NB4 (cell line): ENCODE measurements around the gene RAB20.

Experiments
- MYC ChIP-seq: IDR thresholded peaks from 2 replicates; pipeline ENCODE4 v1.6.1; 2011; ENCODE audit warnings: low read depth, low read length
- POLR2A ChIP-seq: IDR thresholded peaks from 2 replicates; pipeline ENCODE4 v1.6.1; 2011; ENCODE audit warnings: mild to moderate bottlenecking; ENCODE audit not compliant: insufficient read length; ENCODE audit errors: extremely low read depth
- TF ChIP-seq, protein P1 (sequence below): IDR thresholded peaks from one replicate; pipeline ENCODE4 v1.5.1; 2012; ENCODE audit warnings: low read depth, low read length
- TF ChIP-seq, protein P2 (sequence below): IDR thresholded peaks from 2 replicates; pipeline ENCODE4 v1.6.1; 2011; ENCODE audit warnings: low read depth, low read length

DNA sequence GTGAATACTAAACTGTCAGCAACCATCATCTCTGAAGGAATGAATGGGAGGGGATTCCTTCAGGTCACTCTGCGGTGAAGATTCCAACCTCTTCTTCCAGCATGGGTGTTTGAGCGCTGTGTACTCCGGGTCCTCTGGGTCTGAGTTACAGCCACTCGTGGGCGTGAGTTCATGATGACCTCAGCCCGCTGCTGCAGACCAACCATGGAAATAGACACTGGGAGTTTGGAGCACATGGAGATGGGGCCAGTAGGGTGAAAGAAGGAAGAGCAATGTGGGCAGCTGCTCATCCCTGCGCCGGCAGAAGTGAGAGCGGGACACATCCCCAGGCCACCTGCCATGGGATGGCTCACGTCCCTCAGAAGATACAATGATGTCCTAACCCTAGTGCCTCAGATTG lies 16.8 kb upstream of the RAB20 start:
- TF ChIP-seq, protein P1, sequence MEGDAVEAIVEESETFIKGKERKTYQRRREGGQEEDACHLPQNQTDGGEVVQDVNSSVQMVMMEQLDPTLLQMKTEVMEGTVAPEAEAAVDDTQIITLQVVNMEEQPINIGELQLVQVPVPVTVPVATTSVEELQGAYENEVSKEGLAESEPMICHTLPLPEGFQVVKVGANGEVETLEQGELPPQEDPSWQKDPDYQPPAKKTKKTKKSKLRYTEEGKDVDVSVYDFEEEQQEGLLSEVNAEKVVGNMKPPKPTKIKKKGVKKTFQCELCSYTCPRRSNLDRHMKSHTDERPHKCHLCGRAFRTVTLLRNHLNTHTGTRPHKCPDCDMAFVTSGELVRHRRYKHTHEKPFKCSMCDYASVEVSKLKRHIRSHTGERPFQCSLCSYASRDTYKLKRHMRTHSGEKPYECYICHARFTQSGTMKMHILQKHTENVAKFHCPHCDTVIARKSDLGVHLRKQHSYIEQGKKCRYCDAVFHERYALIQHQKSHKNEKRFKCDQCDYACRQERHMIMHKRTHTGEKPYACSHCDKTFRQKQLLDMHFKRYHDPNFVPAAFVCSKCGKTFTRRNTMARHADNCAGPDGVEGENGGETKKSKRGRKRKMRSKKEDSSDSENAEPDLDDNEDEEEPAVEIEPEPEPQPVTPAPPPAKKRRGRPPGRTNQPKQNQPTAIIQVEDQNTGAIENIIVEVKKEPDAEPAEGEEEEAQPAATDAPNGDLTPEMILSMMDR = no peak
- TF ChIP-seq POLR2A (no peak), MYC (no peak)
- TF ChIP-seq, protein P2, sequence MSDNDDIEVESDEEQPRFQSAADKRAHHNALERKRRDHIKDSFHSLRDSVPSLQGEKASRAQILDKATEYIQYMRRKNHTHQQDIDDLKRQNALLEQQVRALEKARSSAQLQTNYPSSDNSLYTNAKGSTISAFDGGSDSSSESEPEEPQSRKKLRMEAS = no peak
